Measurements from ENCODE around the gene STK33. TPM values are rescaled to one million over a fixed set of nuclear protein-coding genes. Genes with fewer than 3 reads are reported as not detected.

Gene STK33
- polyA plus RNA-seq, 1 of the 3 experiments (the other 2 are of a cell fraction), result 12.3 TPM

DNA sequence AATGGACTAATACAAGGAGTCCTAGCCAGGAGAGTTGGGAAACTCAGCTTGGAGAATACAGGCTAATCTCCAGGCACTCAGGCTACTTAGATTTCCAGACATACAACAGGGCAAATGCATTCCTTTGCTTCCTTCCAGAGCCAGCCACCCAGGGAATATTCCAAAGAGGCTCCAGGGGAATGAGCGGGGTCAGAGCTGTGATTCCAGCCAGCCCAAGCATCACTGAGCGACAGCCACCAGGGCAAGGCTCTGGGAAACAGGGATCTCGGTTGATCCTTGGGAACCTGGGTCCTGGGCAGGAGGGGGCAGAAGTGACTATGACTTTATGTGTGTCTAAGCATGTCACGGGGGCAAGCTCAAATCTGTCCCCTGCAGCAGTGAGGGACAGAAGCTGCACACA is 218.1 kb downstream of the STK33 start:
- no peak overlapping the region for H2AFZ ChIP-seq (ENCODE audit: low read depth)
- H3K27me3 ChIP-seq (ENCODE audit: insufficient read depth), result no peaks in the 10 kb centered on the region
- no peak for DNase-seq
- ChIA-PET CTCF (interaction anchor here (0.9 kb wide), 1 partner anchor 190 kb away, joined by 4 read pairs; no protein-coding TSS in a partner anchor), POLR2A (no interaction called here)
- TF ChIP-seq MAX (IDR thresholded peaks at IDR 0.05; ENCODE audit: low read depth), result no peak
- no peak for TF ChIP-seq TEAD4 (IDR thresholded peaks at IDR 0.05; ENCODE audit: borderline replicate concordance, insufficient read depth)
- TF ChIP-seq NRF1 (IDR thresholded peaks at IDR 0.05; ENCODE audit: low read depth, low read length), result no peak
- TF ChIP-seq FOXM1 (IDR thresholded peaks at IDR 0.05; ENCODE audit: low read depth), result no peak
- no peak for TF ChIP-seq POLR2AphosphoS5 (IDR thresholded peaks at IDR 0.05; ENCODE audit: low read depth, low read length)
- TF ChIP-seq CHD2 (IDR thresholded peaks at IDR 0.05; ENCODE audit: low read length, partially characterized antibody), result no peak
- TF ChIP-seq USF2 (IDR thresholded peaks at IDR 0.05; ENCODE audit: borderline replicate concordance, low read depth, low read length), result no peak
- TF ChIP-seq CTCF (IDR thresholded peaks at IDR 0.05), result no peak
- TF ChIP-seq MXI1 (IDR thresholded peaks at IDR 0.05; ENCODE audit: low read depth, low read length), result no peak
- TF ChIP-seq EP300 (IDR thresholded peaks at IDR 0.05; ENCODE audit: borderline replicate concordance in 1 of 2, low read depth in 1 of 2, low read length in 1 of 2), result no peak
- TF ChIP-seq NFIC (IDR thresholded peaks at IDR 0.05; ENCODE audit: borderline replicate concordance), result no peak
- no peak for TF ChIP-seq FOXJ3 (CRISPR knock-in tag; IDR thresholded peaks at IDR 0.05)
- no peak for TF ChIP-seq ZBTB33 (IDR thresholded peaks at IDR 0.05; ENCODE audit: borderline replicate concordance, low read depth)
- no peak for TF ChIP-seq RXRA (IDR thresholded peaks at IDR 0.05; ENCODE audit: borderline replicate concordance, low read depth)
- TF ChIP-seq FOSL2 (IDR thresholded peaks at IDR 0.05; ENCODE audit: borderline replicate concordance, low read depth), result no peak
- TF ChIP-seq USF1 (IDR thresholded peaks at IDR 0.05; ENCODE audit: borderline replicate concordance, low read depth), result no peak
- no peaks in the 10 kb centered on the region for H3K9me2 ChIP-seq
- H4K20me1 ChIP-seq (ENCODE audit: insufficient read depth), result no peaks in the 10 kb centered on the region
- H3K4me2 ChIP-seq, result no peak overlapping the region
- H3F3A ChIP-seq (replicated peaks; ENCODE audit: insufficient read depth), result no peaks in the 10 kb centered on the region
- 64% methylated on average over 4 of the region's 4 CpGs for WGBS (ENCODE audit: low lambda C conversion rate)
- H3K36me3 ChIP-seq (replicated peaks in 1 of 2; ENCODE audit: control insufficient read depth in 1 of 2, insufficient read depth in 2 of 2, low read length in 1 of 2), result no peaks in the 10 kb centered on the region
- H3K9ac ChIP-seq, result no peak overlapping the region
- H3K79me2 ChIP-seq (ENCODE audit: insufficient read depth), result no peaks in the 10 kb centered on the region
- peaks cover 0 to 2% of the 10 kb centered on the region in 2 experiments; a peak in 1 of 4 replicates for H3K4me1 ChIP-seq (ENCODE audit: control insufficient read depth in 1 of 2, insufficient read depth in 2 of 2, low read depth in 1 of 2, low read length in 1 of 2)
- no peak overlapping the region for H3K27ac ChIP-seq (ENCODE audit: low read depth in 2 of 2, low read length in 1 of 2)
- no peaks in the 10 kb centered on the region for H3K9me3 ChIP-seq
- no peak overlapping the region for H3K4me3 ChIP-seq (ENCODE audit: low read depth in 2 of 2, low read length in 1 of 2)
